H9 (cell line): Measurements from ENCODE around the gene TENM4. TPM values are rescaled to one million over a fixed set of nuclear protein-coding genes. Genes with fewer than 3 reads are reported as not detected.

Experiments used
- DNase-seq: peaks from one replicate; pipeline ENCODE4 v3.0.0-alpha.2; 2017
- H2AFZ ChIP-seq: one replicate; pipeline ENCODE4 v1.6.1; 2013; ENCODE audit warnings: mild to moderate bottlenecking, low read length, control low read depth, moderate library complexity
- H2AK5ac ChIP-seq: 2 replicates; pipeline ENCODE4 v1.6.1; 2013; ENCODE audit warnings: low read length, control low read depth, mixed read lengths; ENCODE audit not compliant: insufficient read length
- H2BK120ac ChIP-seq: one replicate; pipeline ENCODE4 v1.6.1; 2013; ENCODE audit warnings: low read depth, mild to moderate bottlenecking, low read length, control low read depth, inconsistent platforms; ENCODE audit not compliant: poor library complexity, severe bottlenecking
- H2BK12ac ChIP-seq: 2 replicates; pipeline ENCODE4 v1.6.1; 2013; ENCODE audit warnings: low read length, control low read depth, mixed read lengths, low read depth; ENCODE audit not compliant: insufficient read length
- H2BK15ac ChIP-seq: 2 replicates; pipeline ENCODE4 v1.6.1; 2013; ENCODE audit warnings: low read depth, low read length, control low read depth
- H2BK20ac ChIP-seq: one replicate; pipeline ENCODE4 v1.6.1; 2013; ENCODE audit warnings: low read depth, mild to moderate bottlenecking, low read length, control low read depth, inconsistent platforms; ENCODE audit not compliant: poor library complexity, severe bottlenecking
- H2BK5ac ChIP-seq: 2 replicates; pipeline ENCODE4 v1.6.1; 2013; ENCODE audit warnings: low read length, control low read depth, mixed read lengths; ENCODE audit not compliant: insufficient read length
- H3K14ac ChIP-seq: 2 replicates; pipeline ENCODE4 v1.6.1; 2013; ENCODE audit warnings: low read length, control low read depth; ENCODE audit not compliant: insufficient read depth
- H3K18ac ChIP-seq: 2 replicates; pipeline ENCODE4 v1.6.1; 2013; ENCODE audit warnings: low read depth, mild to moderate bottlenecking, mixed read lengths, low read length, control low read depth; ENCODE audit not compliant: insufficient read length
- H3K23ac ChIP-seq: 2 replicates; pipeline ENCODE4 v1.6.1; 2013; ENCODE audit warnings: low read length, control low read depth, mixed read lengths, low read depth; ENCODE audit not compliant: insufficient read length
- H3K23me2 ChIP-seq: 2 replicates; pipeline ENCODE4 v1.6.1; 2013; ENCODE audit warnings: low read depth, mild to moderate bottlenecking, mixed read lengths, low read length, control low read depth; ENCODE audit not compliant: insufficient read length, poor library complexity, severe bottlenecking
- H3K27ac ChIP-seq: 2 replicates; pipeline ENCODE4 v1.5.1; 2013; ENCODE audit warnings: low read length, control low read depth, mixed read lengths, low read depth; ENCODE audit not compliant: insufficient read length
- H3K27me3 ChIP-seq: 2 replicates; pipeline ENCODE4 v1.6.1; 2013; ENCODE audit warnings: low read length, control low read depth, inconsistent platforms; ENCODE audit not compliant: insufficient read depth
- H3K4ac ChIP-seq: 2 replicates; pipeline ENCODE4 v1.6.1; 2013; ENCODE audit warnings: low read depth, mild to moderate bottlenecking, control low read depth, inconsistent platforms, low read length, moderate library complexity
- H3K4me1 ChIP-seq: 2 replicates; pipeline ENCODE4 v1.6.1; 2013; ENCODE audit warnings: low read length, control low read depth, inconsistent platforms; ENCODE audit not compliant: insufficient read depth
- H3K4me2 ChIP-seq: 2 replicates; pipeline ENCODE4 v1.6.1; 2013; ENCODE audit warnings: low read length, control low read depth, mixed read lengths; ENCODE audit not compliant: insufficient read length, insufficient read depth
- H3K56ac ChIP-seq: 2 replicates; pipeline ENCODE4 v1.6.1; 2013; ENCODE audit warnings: low read depth, mild to moderate bottlenecking, mixed read lengths, low read length, control low read depth; ENCODE audit not compliant: insufficient read length
- H3K79me1 ChIP-seq: 2 replicates; pipeline ENCODE4 v1.6.1; 2013; ENCODE audit warnings: low read depth, mild to moderate bottlenecking, moderate library complexity, low read length, control low read depth, inconsistent platforms; ENCODE audit not compliant: insufficient read depth, poor library complexity, severe bottlenecking
- H3K79me2 ChIP-seq: 2 replicates; pipeline ENCODE4 v1.6.1; 2013; ENCODE audit warnings: low read length, control low read depth, inconsistent platforms; ENCODE audit not compliant: insufficient read depth
- H3K9ac ChIP-seq: 2 replicates; pipeline ENCODE4 v1.6.1; 2013; ENCODE audit warnings: low read length, control low read depth, mixed read lengths; ENCODE audit not compliant: insufficient read length; ENCODE audit errors: extremely low read depth
- H3K9me3 ChIP-seq: one replicate; pipeline ENCODE4 v1.6.1; 2013; ENCODE audit warnings: low read depth, low read length, inconsistent platforms; ENCODE audit not compliant: control insufficient read depth
- H3T11ph ChIP-seq: one replicate; pipeline ENCODE4 v1.6.1; 2013; ENCODE audit warnings: mild to moderate bottlenecking, low read length, control low read depth, inconsistent platforms
- H4K20me1 ChIP-seq: one replicate; pipeline ENCODE4 v1.6.1; 2013; ENCODE audit not compliant: control insufficient read depth, insufficient read length, insufficient read depth
- H4K5ac ChIP-seq: 2 replicates; pipeline ENCODE4 v1.6.1; 2013; ENCODE audit warnings: low read depth, mild to moderate bottlenecking, mixed read lengths, low read length, control low read depth; ENCODE audit not compliant: insufficient read length
- H4K8ac ChIP-seq: replicated peaks from 2 replicates; pipeline ENCODE4 v1.6.1; 2013; ENCODE audit warnings: low read length, control low read depth, mixed read lengths, low read depth; ENCODE audit not compliant: insufficient read length
- H4K91ac ChIP-seq: 2 replicates; pipeline ENCODE4 v1.6.1; 2013; ENCODE audit warnings: low read depth, mild to moderate bottlenecking, moderate library complexity, mixed read lengths, low read length, control low read depth; ENCODE audit not compliant: insufficient read length
- H3K27ac Mint-ChIP-seq, 3 experiments: 2 replicates in 2 of 3; 3 replicates in 1 of 3; pipeline ENCODE4 v1.8.0; 2020 to 2021; ENCODE audit warnings: mixed read lengths in 3 of 3, mild to moderate bottlenecking in 1 of 3, moderate library complexity in 1 of 3
- H3K27me3 Mint-ChIP-seq: 2 replicates; pipeline ENCODE4 v1.8.0; 2021; ENCODE audit warnings: low read depth, mild to moderate bottlenecking, moderate library complexity, mixed read lengths
- H3K36me3 Mint-ChIP-seq, 3 experiments: 2 replicates in 2 of 3; 3 replicates in 1 of 3; pipeline ENCODE4 v1.8.0; 2020 to 2021; ENCODE audit warnings: low read depth in 3 of 3, mixed read lengths in 3 of 3; ENCODE audit not compliant: insufficient read depth in 1 of 3
- H3K4me1 Mint-ChIP-seq, 2 experiments: 2 replicates each; pipeline ENCODE4 v1.8.0; 2020; ENCODE audit warnings: mixed read lengths in 2 of 2
- H3K4me3 Mint-ChIP-seq, 2 experiments: 2 replicates in 1 of 2; 3 replicates in 1 of 2; pipeline ENCODE4 v1.8.0; 2020 to 2021; ENCODE audit warnings: mild to moderate bottlenecking in 2 of 2, mixed read lengths in 2 of 2, moderate library complexity in 1 of 2
- H3K9me3 Mint-ChIP-seq, 2 experiments: 2 replicates in 1 of 2; 3 replicates in 1 of 2; pipeline ENCODE4 v1.8.0; 2020; ENCODE audit warnings: mild to moderate bottlenecking in 2 of 2, mixed read lengths in 2 of 2, moderate library complexity in 1 of 2
- WGBS: extraction: QIAGEN DNeasy Blood & Tissue Kit; methylation state at CpG from one replicate; pipeline ENCODE4 v1.1.7; 2013; ENCODE audit warnings: missing lambda C conversion rate, low lambda C conversion rate, mixed read lengths; ENCODE audit not compliant: insufficient read length; ENCODE audit errors: extremely low coverage; 5-methylcytosine and 5-hydroxymethylcytosine counted together
- total RNA-seq: library from RNA; stranded (reverse); gene quantifications from 2 replicates; pipeline ENCODE4 v1.2.1, GENCODE V29; 2021
- TF ChIP-seq, protein P1 (sequence below): fragments of 200-600 bp; sonication (generic); conservative IDR thresholded peaks from 3 replicates; pipeline ENCODE4 v1.8.0; 2021; ENCODE audit warnings: antibody characterized with exemption, mild to moderate bottlenecking

Gene TENM4
- total RNA-seq, 1 experiment from 2014 or later = 4.6 TPM

DNA sequence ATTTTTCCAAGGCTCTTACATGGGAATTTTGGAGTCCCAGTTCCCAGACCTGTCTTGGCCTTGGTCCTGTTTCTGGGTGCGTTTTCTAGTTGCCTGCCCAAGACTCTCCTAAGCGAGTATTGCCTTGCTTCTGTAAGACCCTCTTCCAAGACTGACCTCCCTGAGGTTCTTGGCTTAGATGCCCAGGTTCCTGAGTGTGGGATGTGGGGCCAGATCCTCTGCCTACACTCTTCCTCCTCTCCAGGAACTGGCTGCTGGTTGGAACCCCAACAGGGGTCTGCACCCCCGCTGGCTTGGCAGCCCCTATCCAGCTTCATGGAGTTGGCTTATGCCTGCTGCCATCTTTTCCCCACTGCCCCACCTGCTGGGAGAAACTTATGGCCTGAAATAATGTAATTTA, 429.5 kb downstream of the TENM4 start:
- no peak overlapping the region for H2AFZ ChIP-seq
- WGBS = no CpG with 5 or more reads among the region's 3 CpGs
- no peak overlapping the region for H3K56ac ChIP-seq
- no peak for DNase-seq
- no peak overlapping the region for H2BK5ac ChIP-seq
- peaks cover 6 to 9% of the 10 kb centered on the region in 2 experiments; a peak in 3 of 4 replicates for H3K4me1 Mint-ChIP-seq
- no peaks in the 10 kb centered on the region for H4K20me1 ChIP-seq
- H3K18ac ChIP-seq = no peak overlapping the region
- no peak overlapping the region for H3K4ac ChIP-seq
- H2BK15ac ChIP-seq = no peak overlapping the region
- H3K79me2 ChIP-seq = no peaks in the 10 kb centered on the region
- H4K8ac ChIP-seq = no peak overlapping the region
- H3K27ac Mint-ChIP-seq = no peak overlapping the region
- H2BK20ac ChIP-seq = no peak overlapping the region
- H3K23ac ChIP-seq = no peak overlapping the region
- H3K27me3 ChIP-seq = no peaks in the 10 kb centered on the region
- no peak overlapping the region for H4K91ac ChIP-seq
- H3K9ac ChIP-seq = no peak overlapping the region
- H3T11ph ChIP-seq = no peak overlapping the region
- H3K4me3 Mint-ChIP-seq = no peak overlapping the region
- no peak overlapping the region for H2AK5ac ChIP-seq
- H3K27ac ChIP-seq = no peak overlapping the region
- peaks cover 6% of the 10 kb centered on the region for H3K27me3 Mint-ChIP-seq
- no peak overlapping the region for H2BK120ac ChIP-seq
- no peaks in the 10 kb centered on the region for H3K23me2 ChIP-seq
- no peaks in the 10 kb centered on the region for H3K79me1 ChIP-seq
- no peak overlapping the region for H2BK12ac ChIP-seq
- peaks cover 0 to 2% (median 0%) of the 10 kb centered on the region in 3 experiments; a peak in 3 of 7 replicates for H3K36me3 Mint-ChIP-seq
- peaks cover 5% of the 10 kb centered on the region in 2 experiments; a peak in 2 of 5 replicates for H3K9me3 Mint-ChIP-seq
- H3K4me2 ChIP-seq = no peak overlapping the region
- H3K14ac ChIP-seq = no peak overlapping the region
- no peak overlapping the region for H4K5ac ChIP-seq
- TF ChIP-seq, protein P1, sequence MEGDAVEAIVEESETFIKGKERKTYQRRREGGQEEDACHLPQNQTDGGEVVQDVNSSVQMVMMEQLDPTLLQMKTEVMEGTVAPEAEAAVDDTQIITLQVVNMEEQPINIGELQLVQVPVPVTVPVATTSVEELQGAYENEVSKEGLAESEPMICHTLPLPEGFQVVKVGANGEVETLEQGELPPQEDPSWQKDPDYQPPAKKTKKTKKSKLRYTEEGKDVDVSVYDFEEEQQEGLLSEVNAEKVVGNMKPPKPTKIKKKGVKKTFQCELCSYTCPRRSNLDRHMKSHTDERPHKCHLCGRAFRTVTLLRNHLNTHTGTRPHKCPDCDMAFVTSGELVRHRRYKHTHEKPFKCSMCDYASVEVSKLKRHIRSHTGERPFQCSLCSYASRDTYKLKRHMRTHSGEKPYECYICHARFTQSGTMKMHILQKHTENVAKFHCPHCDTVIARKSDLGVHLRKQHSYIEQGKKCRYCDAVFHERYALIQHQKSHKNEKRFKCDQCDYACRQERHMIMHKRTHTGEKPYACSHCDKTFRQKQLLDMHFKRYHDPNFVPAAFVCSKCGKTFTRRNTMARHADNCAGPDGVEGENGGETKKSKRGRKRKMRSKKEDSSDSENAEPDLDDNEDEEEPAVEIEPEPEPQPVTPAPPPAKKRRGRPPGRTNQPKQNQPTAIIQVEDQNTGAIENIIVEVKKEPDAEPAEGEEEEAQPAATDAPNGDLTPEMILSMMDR = no peak
- H3K4me1 ChIP-seq = no peaks in the 10 kb centered on the region
- no peaks in the 10 kb centered on the region for H3K9me3 ChIP-seq
